Measurements from ENCODE around the gene MAP3K5.

DNA sequence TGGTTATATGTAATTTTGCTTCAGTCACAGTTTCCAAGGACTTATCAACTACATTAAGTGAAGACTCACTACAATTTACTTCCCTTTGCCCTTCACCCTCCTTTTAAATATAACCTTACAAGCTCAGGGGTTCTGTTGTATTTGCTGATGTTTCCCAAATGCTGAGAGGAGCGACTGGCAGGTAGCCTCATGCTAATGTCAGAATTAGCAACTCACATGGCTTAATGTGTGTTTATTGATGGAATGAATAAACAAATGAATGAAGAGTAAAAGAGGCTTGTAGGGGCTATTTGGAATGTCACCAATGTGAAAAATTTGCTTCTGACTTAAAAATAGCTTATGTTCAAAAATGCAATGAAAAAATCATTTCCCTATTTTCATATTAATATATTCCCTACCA lies 200.7 kb downstream of the MAP3K5 start:
- TF ChIP-seq, protein P1, sequence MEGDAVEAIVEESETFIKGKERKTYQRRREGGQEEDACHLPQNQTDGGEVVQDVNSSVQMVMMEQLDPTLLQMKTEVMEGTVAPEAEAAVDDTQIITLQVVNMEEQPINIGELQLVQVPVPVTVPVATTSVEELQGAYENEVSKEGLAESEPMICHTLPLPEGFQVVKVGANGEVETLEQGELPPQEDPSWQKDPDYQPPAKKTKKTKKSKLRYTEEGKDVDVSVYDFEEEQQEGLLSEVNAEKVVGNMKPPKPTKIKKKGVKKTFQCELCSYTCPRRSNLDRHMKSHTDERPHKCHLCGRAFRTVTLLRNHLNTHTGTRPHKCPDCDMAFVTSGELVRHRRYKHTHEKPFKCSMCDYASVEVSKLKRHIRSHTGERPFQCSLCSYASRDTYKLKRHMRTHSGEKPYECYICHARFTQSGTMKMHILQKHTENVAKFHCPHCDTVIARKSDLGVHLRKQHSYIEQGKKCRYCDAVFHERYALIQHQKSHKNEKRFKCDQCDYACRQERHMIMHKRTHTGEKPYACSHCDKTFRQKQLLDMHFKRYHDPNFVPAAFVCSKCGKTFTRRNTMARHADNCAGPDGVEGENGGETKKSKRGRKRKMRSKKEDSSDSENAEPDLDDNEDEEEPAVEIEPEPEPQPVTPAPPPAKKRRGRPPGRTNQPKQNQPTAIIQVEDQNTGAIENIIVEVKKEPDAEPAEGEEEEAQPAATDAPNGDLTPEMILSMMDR (IDR thresholded peaks at IDR 0.05) = no peak
- TF ChIP-seq POLR2AphosphoS5 (IDR thresholded peaks at IDR 0.05) = no peak
